A549 treated with dexamethasone at 1 μM for 4 hours (cell line): ENCODE measurements around the gene STAP1. TPM values are rescaled to one million over a fixed set of nuclear protein-coding genes. Genes with fewer than 3 reads are reported as not detected.

ENCODE experiments used
- total RNA-seq: library from RNA; stranded (reverse); fragments of 200-300 nt; extraction: Qiagen RNA extraction; gene quantifications from 5 replicates; pipeline ENCODE4 v1.2.3, GENCODE V29; 2022

Gene STAP1, protein sequence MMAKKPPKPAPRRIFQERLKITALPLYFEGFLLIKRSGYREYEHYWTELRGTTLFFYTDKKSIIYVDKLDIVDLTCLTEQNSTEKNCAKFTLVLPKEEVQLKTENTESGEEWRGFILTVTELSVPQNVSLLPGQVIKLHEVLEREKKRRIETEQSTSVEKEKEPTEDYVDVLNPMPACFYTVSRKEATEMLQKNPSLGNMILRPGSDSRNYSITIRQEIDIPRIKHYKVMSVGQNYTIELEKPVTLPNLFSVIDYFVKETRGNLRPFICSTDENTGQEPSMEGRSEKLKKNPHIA
- not detected in 5 replicates for total RNA-seq

DNA sequence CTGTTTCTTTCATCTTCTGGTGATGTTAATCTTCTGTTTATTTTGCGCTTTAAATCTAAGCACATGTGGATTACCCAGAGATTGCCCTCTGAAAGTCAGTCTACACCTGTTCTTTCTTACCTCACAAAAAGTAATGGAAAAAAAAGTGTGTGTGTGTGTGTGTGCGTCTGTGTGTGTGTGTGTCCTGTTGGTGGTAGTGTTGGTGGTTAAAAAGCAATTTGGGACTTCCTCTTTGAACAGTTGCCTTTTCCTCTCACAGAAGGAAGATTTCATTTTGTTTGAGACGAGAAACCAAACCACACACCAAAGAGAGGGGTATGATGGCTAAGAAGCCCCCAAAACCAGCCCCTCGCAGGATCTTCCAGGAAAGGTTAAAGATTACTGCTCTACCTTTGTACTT, at the start of gene STAP1:
Gene STAP1, plus strand, starts transcription at position 235 of the 400 bp plus-strand sequence. Its CDS starts 83 bp downstream, at position 318.

GRCh38 chr4:67545199-67546003, 13.1 kb upstream of the STAP1 start, which contains the start of gene CENPC:
Gene CENPC, minus strand, starts transcription at chr4:67545503. Its CDS starts 148 bp downstream, at chr4:67545355.

Other genes with a start within 250 kb of the STAP1 start
- 3.5 to 5.6 TPM (median 4.1 TPM) in 5 replicates for gene CENPC, start 13.2 kb upstream of the STAP1 start, total RNA-seq
- gene UBA6, start 142.4 kb downstream of the STAP1 start, total RNA-seq = 13.4 to 21.9 TPM (median 20.9 TPM) in 5 replicates
- not detected in 5 replicates for gene GNRHR, start 195.7 kb downstream of the STAP1 start, total RNA-seq